CD4-positive, alpha-beta T cell treated with Interleukin-12 subunit alpha and Interleukin-12 subunit beta, for 1 hour (primary cell): ENCODE measurements around the gene LCORL.
"Not testable (repeated sequence)": the region's sequence is repeated elsewhere in the genome, so short reads cannot be mapped to it uniquely, and the experiment has no call there.

Source experiments
- DNase-seq: peaks from one replicate; pipeline ENCODE4 v3.0.0-alpha.2; 2020

The LCORL gene

DNA sequence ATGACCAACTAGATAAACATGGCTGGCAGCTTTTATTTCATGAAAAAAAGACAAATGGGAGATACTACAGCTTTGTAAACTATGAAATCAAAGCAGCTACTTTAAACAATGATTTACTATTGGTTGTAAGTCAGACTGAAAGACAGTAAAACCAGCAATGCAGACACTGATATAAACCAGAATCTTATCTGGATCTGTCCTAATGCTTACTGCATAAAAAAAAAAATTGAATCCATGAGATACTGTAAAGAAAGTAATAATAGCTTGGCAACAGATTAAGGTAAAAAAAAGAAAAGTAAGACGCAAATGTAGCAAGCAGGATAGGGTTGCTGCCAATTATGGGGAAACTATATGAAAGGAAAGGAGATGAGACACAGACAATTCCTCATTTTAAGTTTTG is 7.3 kb downstream of the LCORL start:
- DNase-seq, result no peak

GRCh38 chr4:18012807-18013462 is 8.6 kb downstream of the LCORL start:
- no peak for DNase-seq

DNA sequence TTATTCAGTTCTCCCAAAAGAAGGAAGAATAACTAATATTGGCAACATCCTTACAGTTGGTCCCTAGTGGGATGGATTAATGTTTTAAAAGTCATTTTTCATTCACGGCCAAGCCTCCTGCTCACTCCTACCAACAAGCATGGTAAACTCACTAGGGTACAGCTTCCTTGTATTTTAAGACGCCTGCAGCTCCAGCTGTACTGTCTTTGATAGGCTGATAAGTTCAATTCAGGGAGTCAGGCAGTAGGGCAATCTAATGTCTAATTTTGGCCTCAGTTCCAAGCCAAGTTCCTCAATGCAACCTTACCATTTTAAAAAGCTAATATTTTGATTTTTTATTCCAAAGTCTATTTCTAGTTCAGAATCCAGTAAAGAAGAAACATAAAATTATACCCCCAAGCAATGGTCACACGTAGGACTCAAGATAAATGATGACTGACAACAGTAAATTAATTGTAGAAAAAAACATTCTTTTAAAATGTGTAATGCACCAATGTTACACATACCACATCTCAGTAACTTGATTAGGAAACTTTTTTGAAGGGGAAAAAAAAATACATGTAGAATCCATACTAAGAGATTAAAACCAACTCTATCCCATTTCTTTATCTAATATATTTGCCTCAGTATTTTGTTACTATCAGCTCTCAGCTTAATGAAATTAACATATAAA is 9.3 kb downstream of the LCORL start:
- DNase-seq, result no peak

DNA sequence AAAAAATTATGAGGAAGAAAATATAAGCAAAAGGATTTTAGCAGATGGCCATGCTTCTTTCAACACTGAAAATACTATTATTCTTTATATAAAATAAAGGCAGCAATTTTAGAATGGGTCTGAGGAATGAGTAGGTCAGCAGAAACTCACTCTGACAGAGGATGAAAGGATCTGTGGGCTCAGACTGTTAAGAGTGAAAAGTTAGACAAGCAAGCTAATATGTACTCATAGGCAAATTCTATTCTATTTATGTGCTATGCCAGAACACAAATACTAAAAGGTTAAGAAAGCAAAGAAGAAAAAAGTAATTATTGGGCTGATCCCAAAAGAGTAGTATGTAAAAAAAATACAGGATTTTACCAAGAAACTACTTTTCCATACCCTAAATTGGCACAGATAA is 13.9 kb downstream of the LCORL start:
- no peak for DNase-seq

DNA sequence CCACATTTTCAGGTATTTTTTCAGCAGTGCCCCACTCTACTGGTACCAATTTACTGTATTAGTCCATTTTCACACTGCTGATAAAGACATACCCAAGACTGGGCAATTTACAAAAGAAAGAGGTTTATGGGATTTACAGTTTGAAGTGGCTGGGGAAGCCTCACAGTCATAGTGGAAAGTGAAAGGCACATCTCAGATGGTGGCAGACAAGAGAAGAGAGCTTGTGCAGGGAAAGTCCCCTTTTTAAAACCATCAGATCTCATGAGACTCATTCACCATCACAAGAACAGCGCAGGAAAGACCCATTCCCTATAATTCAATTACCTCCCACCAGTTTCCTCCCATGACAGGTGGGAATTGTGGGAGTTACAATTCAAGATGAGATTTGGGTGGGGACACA is 15.1 kb downstream of the LCORL start:
- not testable (repeated sequence) for DNase-seq

GRCh38 chr4:17997129-17997528 is 24.4 kb downstream of the LCORL start:
- no peak for DNase-seq

DNA sequence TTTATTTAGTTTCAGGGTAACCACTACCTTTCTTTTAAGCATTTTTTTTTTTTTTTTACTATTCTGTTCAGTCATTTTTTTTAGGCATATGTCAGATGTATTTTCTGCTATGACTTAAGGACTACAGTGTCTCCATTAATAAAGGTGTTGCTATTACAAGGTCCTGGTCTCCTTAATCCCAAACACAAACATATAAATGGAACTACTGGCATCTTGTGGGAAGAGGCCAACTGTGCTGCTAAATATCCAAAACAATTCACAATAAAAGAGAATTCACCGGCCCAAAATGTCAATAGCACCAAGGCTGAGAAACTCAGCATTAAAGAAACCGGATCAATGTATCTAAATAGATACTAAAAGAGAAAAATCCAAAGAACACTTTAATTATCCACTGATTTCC is 26.4 kb downstream of the LCORL start:
- DNase-seq, result no peak

GRCh38 chr4:17985832-17986231 is 35.7 kb downstream of the LCORL start:
- no peak for DNase-seq

GRCh38 chr4:17981063-17981462 is 40.5 kb downstream of the LCORL start:
- no peak for DNase-seq

- DNase-seq, result no peak
Observed at GRCh38 chr4:17968721-17969120, 52.8 kb downstream of the LCORL start.

GRCh38 chr4:17967078-17967477 is 54.5 kb downstream of the LCORL start:
- DNase-seq, result no peak

DNA sequence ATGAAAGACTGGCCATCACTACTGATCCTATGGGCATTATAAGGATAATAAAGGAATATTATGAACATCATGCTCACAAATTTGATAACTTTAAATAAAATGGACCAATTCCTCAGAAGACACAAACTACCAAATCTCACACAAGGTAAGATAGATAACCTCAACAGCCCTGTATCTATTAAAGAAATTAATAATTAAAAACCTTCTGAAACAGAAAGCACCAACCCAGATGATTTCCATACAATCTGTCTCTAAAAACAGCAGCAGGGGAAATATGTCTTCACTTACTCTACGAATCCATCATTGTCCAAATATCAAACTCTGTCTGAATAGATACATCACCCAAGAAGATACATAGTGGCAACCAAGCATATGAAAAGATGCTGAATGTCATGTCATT is 55.2 kb downstream of the LCORL start:
- DNase-seq, result no peak

DNA sequence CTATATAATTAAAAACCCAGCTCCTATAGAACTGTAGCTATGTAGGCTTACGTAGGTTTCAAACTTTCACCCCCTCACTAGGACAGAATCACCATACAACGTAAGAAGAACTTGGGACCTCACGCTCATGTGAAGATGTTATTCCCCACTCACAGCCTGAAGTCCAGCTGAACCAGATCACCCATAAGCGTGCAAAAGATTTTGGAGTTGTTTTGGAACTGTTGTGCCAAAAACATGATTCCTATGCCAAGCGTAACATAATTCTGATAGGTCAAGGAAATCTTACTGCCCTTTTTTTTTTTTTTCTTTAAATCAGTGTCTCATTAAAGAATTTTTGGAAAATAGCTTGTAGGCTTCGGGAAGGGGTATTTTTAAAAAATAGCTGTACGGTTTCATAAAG is 57.0 kb downstream of the LCORL start:
- DNase-seq, result no peak

DNA sequence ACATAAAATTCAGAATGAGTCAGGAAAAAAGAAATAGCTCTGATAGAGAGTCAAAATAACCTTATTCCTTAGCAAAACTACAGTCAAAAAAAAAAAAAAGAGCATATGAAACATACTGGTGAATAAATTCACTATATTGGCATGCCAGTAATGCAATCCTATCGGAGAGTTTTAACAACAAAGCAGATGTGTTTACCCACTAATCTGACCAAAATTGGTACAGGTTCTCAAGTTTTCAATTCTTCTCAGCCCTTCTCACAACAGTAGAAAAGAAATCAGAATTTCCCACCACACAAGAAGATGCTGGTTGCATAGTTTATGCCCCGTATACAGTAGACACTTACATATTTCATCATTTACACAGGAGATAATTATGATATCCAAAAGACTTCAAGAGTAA is 59.4 kb downstream of the LCORL start:
- no peak for DNase-seq

- no peak for DNase-seq
Observed at GRCh38 chr4:17961249-17961648, 60.3 kb downstream of the LCORL start.

DNA sequence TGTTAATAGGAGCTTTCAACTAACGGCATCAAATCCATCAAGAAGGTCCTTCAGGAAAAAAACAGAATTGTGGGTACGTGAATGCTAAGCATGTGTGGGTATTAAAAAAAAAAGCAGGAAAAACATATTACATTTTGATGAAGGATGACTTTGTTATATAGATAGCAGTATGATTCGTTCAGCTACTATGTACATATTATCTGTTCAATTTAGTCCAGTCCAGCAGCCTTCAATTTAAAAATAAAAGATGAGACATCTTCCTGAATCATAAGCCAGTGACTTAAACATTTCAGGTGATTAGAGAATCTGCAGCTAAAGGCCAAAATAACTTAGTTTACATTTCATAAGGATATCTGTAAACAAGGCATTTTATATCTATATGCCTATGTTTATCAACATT is 63.4 kb downstream of the LCORL start:
- DNase-seq, result no peak

GRCh38 chr4:17957688-17958087 is 63.9 kb downstream of the LCORL start:
- no peak for DNase-seq

GRCh38 chr4:17956245-17956644 is 65.3 kb downstream of the LCORL start:
- no peak for DNase-seq

DNA sequence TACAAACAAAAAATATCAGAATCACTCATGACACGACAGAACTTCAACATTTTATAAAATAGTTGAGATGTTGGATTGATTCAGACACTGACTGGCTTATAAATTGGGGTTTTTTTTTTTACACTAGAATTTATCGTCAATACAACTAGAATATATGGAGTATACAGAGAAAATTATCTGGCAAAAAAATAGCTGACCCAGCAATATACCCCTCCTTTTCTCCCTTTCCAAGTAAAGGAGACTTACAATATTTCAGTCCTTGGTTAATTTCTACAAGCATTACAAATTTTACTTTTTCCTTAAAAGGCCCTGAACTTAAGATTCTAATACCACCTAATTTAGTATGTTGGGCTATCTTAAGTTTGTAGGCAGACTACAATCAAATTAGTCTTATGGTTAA is 76.3 kb downstream of the LCORL start:
- DNase-seq, result no peak

DNA sequence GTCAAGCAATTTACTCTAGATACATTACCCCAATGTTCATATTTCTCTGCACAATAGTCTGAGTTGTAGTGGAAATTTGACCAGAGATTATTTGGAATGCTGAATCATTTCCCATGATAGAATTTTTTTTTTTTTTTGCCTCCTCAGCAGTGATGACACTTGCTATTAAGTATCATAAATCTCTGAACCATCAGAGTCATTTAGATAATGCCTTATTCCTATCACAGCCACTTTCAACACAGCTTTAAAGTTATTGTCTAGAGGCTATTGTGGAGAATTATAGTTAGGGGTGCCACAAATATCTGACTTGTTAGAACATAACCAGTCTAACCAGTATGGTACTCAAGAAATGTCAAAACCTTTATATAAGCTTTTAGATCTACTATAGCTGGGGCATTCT is 79.8 kb downstream of the LCORL start:
- DNase-seq, result no peak

DNA sequence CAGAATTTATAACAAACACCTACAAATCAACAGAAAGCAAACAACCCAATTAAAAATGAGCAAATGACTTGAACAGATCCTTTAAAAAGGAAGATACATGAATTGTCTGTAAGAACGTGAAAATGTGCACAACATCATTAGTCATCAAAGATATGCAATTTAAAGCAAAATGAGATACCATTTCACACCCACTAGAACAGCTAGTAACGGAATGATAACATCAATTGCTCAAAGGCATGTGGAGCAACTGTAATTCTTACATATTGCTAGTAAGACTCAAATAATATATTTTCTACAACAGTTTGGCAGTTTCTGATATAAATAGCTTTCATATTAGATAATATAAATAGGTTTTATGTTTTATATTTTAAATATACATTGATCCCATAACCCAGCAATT is 82.5 kb downstream of the LCORL start:
- no peak for DNase-seq

GRCh38 chr4:17934286-17934685 is 87.3 kb downstream of the LCORL start:
- no peak for DNase-seq

DNA sequence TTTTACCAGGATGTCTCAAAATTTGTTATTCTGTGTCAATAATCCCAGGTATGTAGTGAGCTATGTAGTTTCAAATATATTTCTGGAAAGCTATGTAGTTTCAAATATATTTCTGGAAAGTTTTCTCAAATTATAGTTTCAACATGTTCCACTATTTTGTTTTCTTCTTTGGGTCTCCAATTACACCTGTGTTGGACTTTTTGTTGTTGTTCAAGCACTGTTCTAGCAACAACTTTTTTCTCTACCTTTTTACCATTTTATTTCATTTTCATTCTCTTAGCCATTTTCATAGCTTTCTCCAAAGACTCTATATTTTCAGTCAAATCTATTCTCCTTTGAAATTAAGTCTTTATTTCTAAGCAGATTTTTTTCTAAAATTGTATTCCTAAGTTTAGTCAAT is 88.4 kb downstream of the LCORL start:
- DNase-seq, result no peak

- no peak for DNase-seq
Observed at GRCh38 chr4:17932041-17932440, 89.5 kb downstream of the LCORL start.

GRCh38 chr4:17930256-17930655 is 91.3 kb downstream of the LCORL start:
- DNase-seq, result no peak
